Renal cortical epithelial cell (primary cell): ENCODE measurements around the gene PFDN1. TPM values are rescaled to one million over a fixed set of nuclear protein-coding genes. Genes with fewer than 3 reads are reported as not detected.
"Not testable (repeated sequence)": the region's sequence is repeated elsewhere in the genome, so short reads cannot be mapped to it uniquely, and the experiment has no call there.

ENCODE experiments used
- DNase-seq: peaks from one replicate; pipeline ENCODE4 v3.0.0-alpha.2; 2011; ENCODE audit warnings: low read depth
- total RNA-seq: library from RNA; depleted of rRNA; stranded (reverse); fragments of >200 nt; gene quantifications from 2 replicates; pipeline ENCODE4 v1.2.3, GENCODE V29; 2014

PFDN1 gene
- total RNA-seq, 1 donor from 2014 or later = 76.4 TPM

- peak; percentile 87 for DNase-seq
These were observed 88.1 kb downstream of the PFDN1 start for GRCh38 chr5:140214831-140215230.

GRCh38 chr5:140213370-140213983, 89.4 kb downstream of the PFDN1 start:
- DNase-seq = no peak

DNA sequence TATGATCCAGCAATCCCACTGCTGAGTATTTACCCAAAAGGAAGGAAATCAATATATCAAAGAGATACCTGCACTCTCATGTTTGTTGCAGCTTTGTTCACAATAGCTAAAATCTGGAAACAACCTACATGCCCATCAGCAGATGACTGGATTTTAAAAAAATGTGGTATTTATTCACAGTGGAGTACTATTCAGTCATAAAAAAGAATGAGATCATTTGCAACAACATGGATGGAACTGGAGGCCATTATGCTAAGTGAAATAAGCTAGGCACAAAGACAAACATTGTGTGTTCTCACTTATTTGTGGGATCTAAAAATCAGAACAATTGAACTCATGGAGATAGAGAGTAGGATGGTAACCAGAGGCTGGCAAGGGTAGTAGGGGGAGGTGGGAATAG, 94.8 kb downstream of the PFDN1 start:
- DNase-seq = no peak

DNA sequence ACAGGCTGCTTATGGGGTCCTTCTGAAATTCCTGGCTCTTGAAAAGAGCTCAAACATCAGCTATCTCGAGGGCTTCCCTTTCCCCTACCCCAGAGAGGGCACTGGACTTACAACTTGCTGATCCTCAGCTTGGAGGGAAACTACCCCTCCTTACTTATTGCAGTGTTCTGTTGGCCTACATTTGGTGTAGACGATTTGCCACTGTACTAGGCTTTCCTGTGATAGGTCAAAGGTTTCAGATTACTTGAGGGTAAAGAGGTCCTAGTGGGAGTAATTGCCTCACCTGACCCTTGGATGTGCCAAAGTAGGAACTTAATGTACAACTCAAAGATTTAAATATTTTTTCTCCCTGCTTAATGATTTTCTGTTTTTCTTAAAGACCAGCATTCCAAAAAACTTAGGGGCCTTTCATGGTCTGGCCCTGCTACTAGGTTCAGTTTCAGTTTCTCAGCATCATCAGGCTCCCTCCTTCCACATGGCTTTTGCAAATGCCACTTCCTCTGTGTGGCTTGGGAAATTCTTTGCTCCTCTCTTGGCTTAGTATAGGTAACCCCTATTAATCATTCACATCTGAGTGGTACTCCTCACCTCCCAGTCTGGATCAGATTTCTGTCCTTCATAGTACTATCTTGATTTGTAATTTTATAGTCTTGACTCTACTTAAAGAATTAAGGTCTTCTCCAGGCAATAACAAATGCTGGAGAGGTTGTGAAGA, 95.5 kb downstream of the PFDN1 start:
- DNase-seq = peak; percentile 87

GRCh38 chr5:140205952-140206351, 96.9 kb downstream of the PFDN1 start:
- DNase-seq = no peak

GRCh38 chr5:140205216-140205615, 97.7 kb downstream of the PFDN1 start:
- peak; percentile 60 for DNase-seq

GRCh38 chr5:140202610-140203009, 100.3 kb downstream of the PFDN1 start:
- no peak for DNase-seq

DNA sequence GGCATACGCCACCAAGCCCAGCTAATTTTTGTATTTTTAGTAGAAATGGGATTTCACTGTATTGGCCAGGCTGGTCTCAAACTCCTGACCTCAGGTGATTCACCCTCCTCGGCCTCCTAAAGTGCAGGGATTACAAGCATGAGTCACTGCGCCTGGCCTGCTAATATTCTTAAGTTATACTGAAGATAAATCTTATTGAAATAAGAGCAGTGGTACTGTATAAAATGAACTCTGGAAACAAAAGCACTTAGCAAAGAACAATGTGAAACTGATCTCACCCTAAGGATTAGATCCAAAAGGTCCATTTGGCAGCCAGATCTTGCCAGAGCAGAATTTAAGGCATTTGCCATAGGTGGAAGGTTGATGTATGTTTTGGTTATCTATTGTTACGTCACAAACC, 100.8 kb downstream of the PFDN1 start:
- peak; percentile 23 for DNase-seq

DNA sequence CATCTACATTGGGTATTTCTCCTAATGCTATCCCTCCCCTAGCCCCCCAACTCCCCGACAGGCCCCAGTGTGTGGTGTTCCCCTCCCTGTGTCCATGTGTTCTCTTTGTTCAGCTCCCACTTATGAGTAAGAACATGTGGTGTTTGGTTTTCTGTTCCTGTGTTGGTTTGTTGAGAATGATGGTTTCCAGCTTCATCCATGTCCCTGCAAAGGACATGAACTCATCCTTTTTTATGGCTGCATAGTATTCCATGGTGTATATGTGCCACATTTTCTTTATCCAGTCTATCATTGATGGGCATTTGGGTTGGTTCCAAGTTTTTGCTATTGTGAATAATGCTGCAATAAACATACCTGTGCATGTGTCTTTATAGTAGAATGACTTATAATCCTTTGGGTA, 104.0 kb downstream of the PFDN1 start:
- not testable (repeated sequence) for DNase-seq

DNA sequence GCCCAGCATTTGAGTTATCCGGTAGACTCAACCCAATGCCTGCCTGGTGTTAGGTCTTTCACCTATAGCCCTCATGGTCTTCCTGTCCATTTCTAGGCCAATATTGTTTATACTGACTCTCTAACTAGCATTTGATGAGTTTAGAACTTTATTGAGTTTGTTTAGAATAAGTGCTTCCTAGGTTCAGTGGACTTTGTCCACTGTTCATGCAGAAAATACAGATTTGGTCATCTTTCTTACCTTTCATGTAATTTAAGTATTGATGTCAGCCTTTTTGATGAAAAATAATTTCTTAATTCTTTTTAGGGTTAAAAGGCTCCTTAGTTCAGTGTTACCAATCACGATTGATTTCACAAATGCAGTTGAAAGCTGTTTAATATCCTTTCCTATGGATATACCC, 105.9 kb downstream of the PFDN1 start:
- DNase-seq = no peak

DNA sequence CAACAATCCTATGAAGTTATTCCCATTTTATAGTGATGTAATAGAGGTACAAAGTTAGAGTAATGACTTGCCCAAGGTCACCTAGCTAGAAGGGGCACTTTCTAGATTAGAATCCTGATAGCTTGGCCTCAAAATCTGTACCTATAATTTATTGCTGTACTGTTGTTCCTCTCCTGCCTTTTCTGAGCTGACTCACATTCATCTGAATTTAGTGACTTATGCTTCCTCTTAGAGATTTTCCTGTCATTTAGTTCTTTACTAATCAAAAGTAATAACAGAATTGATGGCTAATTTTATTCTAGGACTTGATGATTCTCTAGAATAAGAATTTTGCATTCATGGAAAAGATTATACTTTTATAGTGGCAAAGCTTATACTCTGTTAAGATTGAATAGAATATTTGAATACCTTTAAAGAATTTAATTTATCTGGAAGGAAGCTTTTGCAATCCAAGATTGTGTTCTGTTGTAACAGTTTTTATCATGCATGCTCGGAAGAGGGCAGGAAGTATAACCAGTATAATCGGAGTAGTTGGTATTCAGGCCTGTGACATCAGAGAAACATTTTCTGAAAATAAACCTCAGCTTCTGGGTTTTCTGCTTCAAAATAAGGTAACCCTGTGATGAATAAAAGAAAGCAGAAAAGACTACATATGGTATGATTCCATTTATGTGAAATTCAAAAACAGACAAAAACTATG, 106.6 kb downstream of the PFDN1 start:
- no peak for DNase-seq

Other genes starting within 250 kb of the PFDN1 start
- gene PURA, start 189.0 kb downstream of the PFDN1 start, total RNA-seq = 6.1 and 22.4 TPM in 2 replicates
- 4.5 and 17.2 TPM in 2 replicates for gene IGIP, start 177.2 kb downstream of the PFDN1 start, total RNA-seq
- 27.0 and 30.0 TPM in 2 replicates for gene CYSTM1, start 127.9 kb downstream of the PFDN1 start, total RNA-seq
- 23.4 and 52.8 TPM in 2 replicates for gene HBEGF, start 43.5 kb upstream of the PFDN1 start, total RNA-seq
- gene SLC4A9, start 57.1 kb upstream of the PFDN1 start, total RNA-seq = not detected in 2 replicates
- 36.1 and 81.5 TPM in 2 replicates for gene ANKHD1, start 98.7 kb upstream of the PFDN1 start, total RNA-seq
- gene EIF4EBP3, start 244.6 kb upstream of the PFDN1 start, total RNA-seq = 0.17 and 0.80 TPM in 2 replicates